Dermis microvascular lymphatic vessel endothelial cell (primary cell): Measurements from ENCODE around the gene NLRP4. TPM values are rescaled to one million over a fixed set of nuclear protein-coding genes. Genes with fewer than 3 reads are reported as not detected.
"Not testable (repeated sequence)": the region's sequence is repeated elsewhere in the genome, so short reads cannot be mapped to it uniquely, and the experiment has no call there.

ENCODE experiments used
- DNase-seq, 2 donors: peaks; one replicate each; pipeline versions ENCODE4 v3.0.0 to v3.0.0-alpha.2; 2010; ENCODE audit warnings: low read depth in 2 of 2
- total RNA-seq: library from RNA; depleted of rRNA; stranded (reverse); fragments of >200 nt; gene quantifications from 2 replicates; pipeline ENCODE4 v1.2.1, GENCODE V29; 2014

NLRP4 gene
- total RNA-seq, 1 donor from 2014 or later = not detected

GRCh38 chr19:55898911-55899310, 62.6 kb downstream of the NLRP4 start:
- no peak for DNase-seq

DNA sequence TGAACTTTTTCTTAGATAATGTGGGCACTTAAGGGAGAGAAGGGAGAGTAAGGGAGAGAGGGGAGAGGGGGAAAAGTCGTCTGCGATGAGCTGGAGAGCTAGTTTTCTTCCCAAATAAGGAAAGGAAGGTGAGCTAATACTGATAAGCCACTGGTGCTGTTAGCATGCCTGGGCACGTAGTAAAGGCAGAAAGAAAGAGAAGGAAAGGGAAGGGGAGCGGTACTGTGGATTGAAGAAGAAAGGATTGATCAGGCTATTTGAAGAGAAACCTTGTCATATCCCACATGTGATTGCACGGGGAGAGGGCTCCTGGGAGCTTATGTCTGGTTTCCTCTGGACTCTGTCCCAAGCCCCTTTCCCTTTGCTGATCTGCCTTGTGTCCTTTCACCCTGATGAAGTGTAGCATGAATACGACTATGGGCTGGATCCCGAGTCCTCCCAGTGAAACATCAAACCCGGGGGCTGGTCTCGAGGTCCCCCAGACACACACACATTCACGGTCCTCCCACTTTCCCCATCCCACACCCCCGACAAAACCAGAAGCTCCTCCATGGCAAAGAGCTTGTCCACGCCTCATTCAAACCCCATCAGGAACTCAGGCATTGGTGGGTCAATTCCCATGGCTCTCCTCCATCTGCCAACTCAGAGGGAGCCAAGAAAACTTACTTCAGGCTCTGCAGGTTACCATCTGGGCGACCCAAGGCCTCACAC, 65.2 kb downstream of the NLRP4 start:
- no peak for DNase-seq

- no peak for DNase-seq
Measured at GRCh38 chr19:55902080-55902751, 65.9 kb downstream of the NLRP4 start.

- no peak for DNase-seq
Measured at GRCh38 chr19:55907286-55907685, 70.9 kb downstream of the NLRP4 start.

GRCh38 chr19:55907746-55908145, 71.4 kb downstream of the NLRP4 start:
- no peak for DNase-seq

DNA sequence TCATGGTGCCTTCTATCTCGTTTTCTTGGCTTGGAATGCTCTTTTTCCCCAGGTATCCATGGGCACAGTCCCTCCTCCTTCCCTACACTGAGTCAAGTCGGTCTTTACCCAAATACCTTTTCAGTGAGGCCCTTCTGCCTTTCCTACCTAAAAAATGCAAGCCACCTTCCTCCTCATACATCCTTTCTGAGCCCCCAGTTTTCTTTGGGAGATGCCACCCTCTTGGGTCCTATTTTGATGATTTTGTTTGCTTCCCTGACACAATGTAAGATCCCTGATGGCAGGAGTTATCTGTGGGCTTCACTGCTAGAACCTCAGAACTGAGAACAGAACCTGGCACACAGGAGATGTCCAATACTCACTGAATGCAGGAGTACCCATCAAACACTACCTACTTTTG, 73.5 kb downstream of the NLRP4 start:
- no peak for DNase-seq

DNA sequence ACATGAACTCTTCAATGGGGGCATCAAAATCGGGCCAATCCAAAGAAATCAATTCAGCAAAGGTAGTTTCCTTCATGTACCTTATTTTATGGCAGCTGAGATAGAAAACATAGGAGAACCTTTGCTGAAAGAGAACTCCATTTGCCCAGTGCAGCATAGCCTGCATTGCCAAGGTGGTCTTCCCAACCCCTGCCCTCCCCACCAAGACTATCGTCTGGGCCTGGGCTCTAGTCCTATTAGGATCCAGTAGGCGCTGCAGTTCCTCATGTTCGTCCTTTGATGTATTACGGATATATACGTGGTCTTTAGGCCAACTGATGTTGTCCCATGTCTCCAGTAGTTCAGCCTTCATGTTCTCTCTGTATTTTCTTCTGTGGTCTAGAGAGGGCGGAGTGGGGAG, 76.6 kb downstream of the NLRP4 start:
- DNase-seq = no peak

DNA sequence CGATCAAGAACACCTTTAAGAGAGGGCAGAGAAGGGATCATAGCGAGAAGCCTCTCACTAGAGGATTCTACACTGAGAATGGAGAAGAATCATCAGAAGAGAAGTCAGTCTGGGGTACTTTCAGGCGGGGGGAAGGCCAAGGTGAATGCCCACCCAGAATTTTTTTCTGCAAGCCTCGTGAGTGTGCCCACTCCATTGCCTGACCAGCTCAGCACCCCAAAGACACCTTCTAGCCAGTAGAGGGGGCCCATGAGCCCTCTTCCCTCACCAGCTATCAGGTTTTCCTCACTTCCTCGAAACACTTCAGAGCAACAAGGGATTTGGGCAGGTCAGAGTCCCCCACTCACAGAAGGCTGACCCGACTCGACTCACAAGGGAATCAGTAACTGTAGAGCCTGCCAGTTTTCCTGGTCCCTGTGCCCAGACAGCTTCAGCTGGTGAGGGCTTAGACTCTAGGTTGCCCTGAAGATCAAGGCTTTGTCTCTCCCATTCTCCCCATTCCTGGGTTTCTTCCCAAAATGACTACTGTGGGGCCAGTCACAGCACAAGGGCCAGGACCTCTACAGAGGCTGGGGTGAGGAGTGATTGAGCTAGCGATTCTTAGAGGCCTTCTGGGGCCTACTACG, 77.4 kb downstream of the NLRP4 start:
- no peak for DNase-seq

GRCh38 chr19:55923556-55923955, 87.2 kb downstream of the NLRP4 start:
- DNase-seq = no peak

GRCh38 chr19:55927991-55928390, 91.7 kb downstream of the NLRP4 start:
- no peak for DNase-seq

- not testable (repeated sequence) for DNase-seq
Measured at GRCh38 chr19:55929258-55929657, 92.9 kb downstream of the NLRP4 start.

DNA sequence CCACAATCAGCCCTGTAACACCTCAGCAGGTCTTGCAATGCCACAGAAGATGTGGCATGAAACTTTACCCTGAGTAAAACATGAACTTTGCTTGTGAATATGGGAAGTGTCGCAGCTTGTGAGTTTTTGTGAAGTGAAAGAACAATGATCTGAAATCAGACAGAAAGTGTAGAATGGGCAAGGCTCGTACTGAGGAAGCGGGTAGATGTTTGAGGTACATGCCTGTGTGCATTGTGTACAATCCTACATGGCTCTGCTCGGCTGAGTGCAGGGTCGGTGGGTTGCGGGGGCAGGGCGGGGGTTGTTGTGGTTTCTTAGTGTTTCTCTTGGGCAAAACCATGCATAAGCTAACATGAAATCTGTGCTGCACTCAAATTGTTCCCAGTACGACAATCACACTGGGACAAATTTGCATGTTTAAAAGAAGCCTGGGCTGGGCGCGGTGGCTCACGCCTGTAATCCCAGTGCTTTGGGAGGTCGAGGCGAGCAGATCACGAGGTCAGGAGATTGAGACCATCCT, 94.7 kb downstream of the NLRP4 start:
- DNase-seq = no peak

Other genes starting within 250 kb of the NLRP4 start
- gene FIZ1, start 237.0 kb upstream of the NLRP4 start, total RNA-seq = 2.6 and 3.3 TPM in 2 replicates
- gene ZNF524, start 236.3 kb upstream of the NLRP4 start, total RNA-seq = 6.9 and 11.9 TPM in 2 replicates
- gene ZNF865, start 230.9 kb upstream of the NLRP4 start, total RNA-seq = 0.39 and 1.5 TPM in 2 replicates
- gene ZNF784, start 212.0 kb upstream of the NLRP4 start, total RNA-seq = 3.3 and 4.9 TPM in 2 replicates
- gene ZNF580, start 195.5 kb upstream of the NLRP4 start, total RNA-seq = 1.0 and 3.0 TPM in 2 replicates
- 20.0 and 25.8 TPM in 2 replicates for gene ZNF581, start 192.9 kb upstream of the NLRP4 start, total RNA-seq
- gene CCDC106, start 188.3 kb upstream of the NLRP4 start, total RNA-seq = 4.6 and 9.5 TPM in 2 replicates
- gene U2AF2, start 181.5 kb upstream of the NLRP4 start, total RNA-seq = 84.0 and 95.8 TPM in 2 replicates
- gene EPN1, start 161.3 kb upstream of the NLRP4 start, total RNA-seq = 25.0 and 59.2 TPM in 2 replicates
- gene NLRP9, start 98.1 kb upstream of the NLRP4 start, total RNA-seq = not detected in 2 replicates
- 1.3 and 3.4 TPM in 2 replicates for gene RFPL4A, start 77.4 kb upstream of the NLRP4 start, total RNA-seq
- gene RFPL4AL1, start 67.4 kb upstream of the NLRP4 start, total RNA-seq = 0.51 TPM in 1 of 2 replicates, not detected in the other
- gene NLRP11, start 4.5 kb upstream of the NLRP4 start, total RNA-seq = under 0.01 TPM in 2 replicates
- not detected in 2 replicates for gene NLRP13, start 95.8 kb downstream of the NLRP4 start, total RNA-seq
- gene NLRP8, start 111.3 kb downstream of the NLRP4 start, total RNA-seq = not detected in 2 replicates
- not detected in 2 replicates for gene NLRP5, start 150.2 kb downstream of the NLRP4 start, total RNA-seq